GM12874 (cell line): Measurements from ENCODE around the gene PAFAH1B1.

Experiments used
- TF ChIP-seq, protein P1 (sequence below): IDR thresholded peaks from 2 replicates; pipeline ENCODE4 v1.5.1; 2011; ENCODE audit warnings: low read depth, mild to moderate bottlenecking, control low read depth, low read length, moderate library complexity; ENCODE audit not compliant: insufficient read depth

PAFAH1B1 gene

GRCh38 chr17:2713881-2714280 is 120.4 kb downstream of the PAFAH1B1 start:
- TF ChIP-seq, protein P1, sequence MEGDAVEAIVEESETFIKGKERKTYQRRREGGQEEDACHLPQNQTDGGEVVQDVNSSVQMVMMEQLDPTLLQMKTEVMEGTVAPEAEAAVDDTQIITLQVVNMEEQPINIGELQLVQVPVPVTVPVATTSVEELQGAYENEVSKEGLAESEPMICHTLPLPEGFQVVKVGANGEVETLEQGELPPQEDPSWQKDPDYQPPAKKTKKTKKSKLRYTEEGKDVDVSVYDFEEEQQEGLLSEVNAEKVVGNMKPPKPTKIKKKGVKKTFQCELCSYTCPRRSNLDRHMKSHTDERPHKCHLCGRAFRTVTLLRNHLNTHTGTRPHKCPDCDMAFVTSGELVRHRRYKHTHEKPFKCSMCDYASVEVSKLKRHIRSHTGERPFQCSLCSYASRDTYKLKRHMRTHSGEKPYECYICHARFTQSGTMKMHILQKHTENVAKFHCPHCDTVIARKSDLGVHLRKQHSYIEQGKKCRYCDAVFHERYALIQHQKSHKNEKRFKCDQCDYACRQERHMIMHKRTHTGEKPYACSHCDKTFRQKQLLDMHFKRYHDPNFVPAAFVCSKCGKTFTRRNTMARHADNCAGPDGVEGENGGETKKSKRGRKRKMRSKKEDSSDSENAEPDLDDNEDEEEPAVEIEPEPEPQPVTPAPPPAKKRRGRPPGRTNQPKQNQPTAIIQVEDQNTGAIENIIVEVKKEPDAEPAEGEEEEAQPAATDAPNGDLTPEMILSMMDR = no peak

DNA sequence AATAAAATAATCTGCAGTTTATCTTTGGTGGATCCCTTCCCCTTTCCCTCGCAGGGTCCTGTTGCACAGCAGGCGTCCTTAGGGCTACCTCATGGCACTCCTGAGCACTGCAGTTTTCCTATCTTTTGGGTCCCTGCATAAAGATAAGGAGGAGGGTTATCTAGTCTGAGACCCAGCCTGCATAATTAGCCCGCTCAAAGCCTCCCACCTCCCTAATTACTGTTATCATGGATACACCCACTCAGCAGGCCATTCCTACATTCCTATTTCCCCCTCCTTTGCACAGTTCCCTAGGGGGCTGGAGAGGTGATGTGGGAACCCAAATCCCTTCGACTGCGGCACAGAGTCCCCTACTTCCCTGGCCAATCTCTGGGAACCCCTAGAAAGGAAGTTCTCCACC is 123.2 kb downstream of the PAFAH1B1 start:
- TF ChIP-seq, protein P1 = no peak

- TF ChIP-seq, protein P1 = no peak
These were observed 124.9 kb downstream of the PAFAH1B1 start for GRCh38 chr17:2718150-2718938.

DNA sequence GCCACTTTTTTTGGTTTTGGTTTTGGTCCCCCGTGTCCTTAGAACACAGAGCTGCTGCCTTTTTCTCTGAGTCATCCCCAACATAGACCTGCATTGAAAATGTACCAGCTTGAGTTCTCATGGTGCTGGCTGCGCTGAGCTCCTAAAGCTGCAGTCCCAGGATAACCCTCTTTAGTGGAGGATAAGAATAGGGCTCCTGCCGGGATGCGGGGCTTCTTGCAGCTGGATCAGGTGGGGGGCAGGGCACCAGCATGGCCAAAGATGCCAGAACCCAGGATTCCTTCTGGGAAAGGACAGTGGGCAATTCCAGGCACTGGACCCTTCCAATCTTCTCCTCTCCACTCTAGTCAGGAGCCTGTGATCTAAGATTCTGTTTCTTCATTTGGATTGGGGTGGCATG is 126.4 kb downstream of the PAFAH1B1 start:
- TF ChIP-seq, protein P1 = no peak

DNA sequence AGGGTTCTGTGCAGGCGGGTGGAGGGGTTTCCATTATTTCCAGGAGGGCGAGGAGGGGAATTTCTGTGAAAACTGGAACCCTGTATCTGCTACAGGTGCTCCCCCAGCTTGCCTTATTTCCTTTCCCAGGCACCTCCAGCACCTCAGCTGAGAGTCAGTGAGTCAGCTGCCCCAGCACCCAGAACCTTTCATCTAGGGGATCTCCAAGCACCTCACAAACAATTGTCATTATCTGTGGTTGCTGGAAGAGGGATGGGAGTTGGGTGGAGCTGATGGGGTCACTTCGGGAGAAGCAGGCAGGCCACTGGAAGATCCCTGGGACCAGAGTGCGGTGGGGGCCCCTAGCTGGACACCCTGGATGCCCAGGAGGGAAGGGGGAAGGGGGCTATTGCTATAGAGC is 128.1 kb downstream of the PAFAH1B1 start:
- TF ChIP-seq, protein P1 = no peak

GRCh38 chr17:2722611-2723010 is 129.2 kb downstream of the PAFAH1B1 start:
- TF ChIP-seq, protein P1 = no peak

DNA sequence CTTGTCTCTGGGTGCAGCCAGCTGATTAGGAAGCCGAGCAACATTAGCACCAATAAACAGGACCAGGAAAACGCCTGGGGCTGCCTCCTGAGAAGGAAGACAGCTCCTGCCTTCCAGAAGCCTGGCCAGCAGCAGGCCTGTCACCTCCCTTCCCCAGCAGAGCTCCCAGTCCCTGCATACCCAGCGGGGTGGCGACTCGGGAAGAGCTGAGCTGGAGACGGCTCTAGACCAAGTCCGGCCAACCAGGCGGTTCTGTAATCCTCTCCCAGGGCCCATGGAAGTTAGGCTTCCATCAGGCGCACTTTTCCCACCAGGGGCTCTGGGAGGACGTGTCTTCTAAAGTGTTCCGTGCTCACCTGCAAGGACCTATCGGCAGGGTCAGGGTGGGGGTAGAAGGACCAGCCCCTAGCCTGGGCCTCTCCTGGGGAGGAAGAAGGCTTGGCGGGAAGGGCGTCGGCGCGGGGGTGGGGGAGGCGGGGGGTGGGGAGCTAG is 130.1 kb downstream of the PAFAH1B1 start:
- TF ChIP-seq, protein P1 = no peak
